H1 (cell line): ENCODE measurements around the gene TTC33. TPM values are rescaled to one million over a fixed set of nuclear protein-coding genes. Genes with fewer than 3 reads are reported as not detected.

ENCODE experiments used
- ATF2 ChIP-seq: IDR thresholded peaks from 2 replicates; pipeline ENCODE4 v1.6.1; 2012; ENCODE audit warnings: low read length, inconsistent platforms
- EZH2 ChIP-seq: fragments of 200-600 bp; sonication (generic); IDR thresholded peaks from 2 replicates; pipeline ENCODE4 v1.7.1; 2012; ENCODE audit warnings: low read depth, mild to moderate bottlenecking, moderate library complexity, low read length, inconsistent platforms; ENCODE audit not compliant: severe bottlenecking
- GTF2F1 ChIP-seq: IDR thresholded peaks from 2 replicates; pipeline ENCODE4 v1.6.1; 2012; ENCODE audit warnings: low read depth, low read length, improper control_type of control experiment, borderline replicate concordance
- MAFK ChIP-seq: IDR thresholded peaks from 2 replicates; pipeline ENCODE4 v1.6.1; 2012; ENCODE audit warnings: low read depth, mild to moderate bottlenecking, improper control_type of control experiment, low read length
- polyA plus RNA-seq, 7 experiments: library from polyadenylated mRNA; depleted of rRNA in 3 of 7; stranded (reverse) in 5 of 7; unstranded in 2 of 7; fragments of >200 nt in 5 of 7; fragments of 200-250 nt in 2 of 7; gene quantifications; 1 replicate in 5 of 7; 2 replicates in 1 of 7; 4 replicates in 1 of 7; pipeline versions ENCODE4 v1.2.1 to v1.2.3, GENCODE V29; 2011 to 2013; ENCODE audit warnings: missing spikeins in 2 of 7, mixed read lengths in 2 of 7
- total RNA-seq: library from RNA; stranded (reverse); fragmentation: NEBNext Ultra II Directional; extraction: Animal tissue kit (Norgen Biotek cat#: 25700); gene quantifications from 2 replicates; pipeline ENCODE4 v1.2.1, GENCODE V29; 2021
- TF ChIP-seq, protein P1 (sequence below): IDR thresholded peaks from 2 replicates; pipeline ENCODE4 v1.6.1; 2012; ENCODE audit warnings: inconsistent platforms

Gene TTC33
- total and polyA plus RNA-seq, 2 of the 8 experiments (the other 6 are each of a cell fraction or from before 2014, with no cell fraction given), result 1.2 to 12.6 TPM

GRCh38 chr5:40495237-40495635, 260.5 kb downstream of the TTC33 start (continued):
- TF ChIP-seq, protein P1, sequence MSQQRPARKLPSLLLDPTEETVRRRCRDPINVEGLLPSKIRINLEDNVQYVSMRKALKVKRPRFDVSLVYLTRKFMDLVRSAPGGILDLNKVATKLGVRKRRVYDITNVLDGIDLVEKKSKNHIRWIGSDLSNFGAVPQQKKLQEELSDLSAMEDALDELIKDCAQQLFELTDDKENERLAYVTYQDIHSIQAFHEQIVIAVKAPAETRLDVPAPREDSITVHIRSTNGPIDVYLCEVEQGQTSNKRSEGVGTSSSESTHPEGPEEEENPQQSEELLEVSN, result no peak
- no peak for TF ChIP-seq MAFK
- TF ChIP-seq EZH2, result no peak
- no peak for TF ChIP-seq GTF2F1
- no peak for TF ChIP-seq ATF2
